ENCODE measurements around the gene UMOD.

DNA sequence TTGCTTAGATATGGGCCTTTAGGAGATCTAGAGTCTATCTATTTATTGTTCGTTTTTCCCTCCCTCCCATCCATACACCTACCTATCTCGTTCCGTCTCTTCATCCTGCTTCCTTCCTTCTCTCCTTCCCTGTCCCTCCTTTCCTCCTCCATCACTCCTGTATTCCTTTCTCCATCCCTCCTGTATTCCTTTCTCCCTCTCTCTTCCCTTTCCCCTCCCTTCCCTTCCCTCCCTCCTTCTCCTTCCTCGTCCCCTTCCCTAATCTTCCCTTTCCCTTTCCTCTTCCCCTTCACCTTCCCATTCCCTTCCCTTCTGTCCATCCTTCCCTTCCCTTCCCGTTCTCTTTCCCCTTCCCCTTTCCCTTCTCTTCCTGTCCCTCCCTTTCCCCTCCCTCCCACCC, 35.8 kb downstream of the UMOD start:
- TF ChIP-seq, protein P1, sequence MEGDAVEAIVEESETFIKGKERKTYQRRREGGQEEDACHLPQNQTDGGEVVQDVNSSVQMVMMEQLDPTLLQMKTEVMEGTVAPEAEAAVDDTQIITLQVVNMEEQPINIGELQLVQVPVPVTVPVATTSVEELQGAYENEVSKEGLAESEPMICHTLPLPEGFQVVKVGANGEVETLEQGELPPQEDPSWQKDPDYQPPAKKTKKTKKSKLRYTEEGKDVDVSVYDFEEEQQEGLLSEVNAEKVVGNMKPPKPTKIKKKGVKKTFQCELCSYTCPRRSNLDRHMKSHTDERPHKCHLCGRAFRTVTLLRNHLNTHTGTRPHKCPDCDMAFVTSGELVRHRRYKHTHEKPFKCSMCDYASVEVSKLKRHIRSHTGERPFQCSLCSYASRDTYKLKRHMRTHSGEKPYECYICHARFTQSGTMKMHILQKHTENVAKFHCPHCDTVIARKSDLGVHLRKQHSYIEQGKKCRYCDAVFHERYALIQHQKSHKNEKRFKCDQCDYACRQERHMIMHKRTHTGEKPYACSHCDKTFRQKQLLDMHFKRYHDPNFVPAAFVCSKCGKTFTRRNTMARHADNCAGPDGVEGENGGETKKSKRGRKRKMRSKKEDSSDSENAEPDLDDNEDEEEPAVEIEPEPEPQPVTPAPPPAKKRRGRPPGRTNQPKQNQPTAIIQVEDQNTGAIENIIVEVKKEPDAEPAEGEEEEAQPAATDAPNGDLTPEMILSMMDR (conservative IDR thresholded peaks at IDR 0.05; ENCODE audit: low read depth, low read length) = no peak
- TF ChIP-seq EZH2 (IDR thresholded peaks at IDR 0.05; ENCODE audit: borderline replicate concordance, low read depth, low read length, poor library complexity, severe bottlenecking) = no peak

Measured in A673 (cell line).